ENCODE results near the gene LANCL2.
A peak's percentile ranks its signal among the peaks of the same experiment; 100 is the strongest.

LANCL2 gene

DNA sequence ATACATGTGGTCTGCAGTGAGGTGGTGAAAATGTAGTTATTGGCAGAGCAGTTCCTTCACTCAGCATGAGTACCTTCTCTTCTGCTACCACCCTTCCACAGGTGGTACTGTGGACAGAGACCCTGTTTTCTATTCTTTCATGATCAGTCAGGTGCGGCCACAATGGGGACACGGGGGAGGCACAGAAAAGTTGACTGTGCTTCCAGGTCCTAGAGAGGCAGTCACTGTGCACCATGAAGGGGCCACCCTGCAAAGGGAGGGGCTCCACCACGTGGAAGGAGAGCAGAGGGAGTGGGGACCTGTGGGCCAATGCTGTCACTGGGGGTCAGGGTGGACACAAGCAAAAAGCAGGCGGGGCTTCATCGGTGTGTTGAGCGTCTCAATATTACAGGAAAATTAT lies 3.6 kb upstream of the LANCL2 start:
- DNase-seq (ENCODE audit: low read depth, low spot score) = no peak

DNA sequence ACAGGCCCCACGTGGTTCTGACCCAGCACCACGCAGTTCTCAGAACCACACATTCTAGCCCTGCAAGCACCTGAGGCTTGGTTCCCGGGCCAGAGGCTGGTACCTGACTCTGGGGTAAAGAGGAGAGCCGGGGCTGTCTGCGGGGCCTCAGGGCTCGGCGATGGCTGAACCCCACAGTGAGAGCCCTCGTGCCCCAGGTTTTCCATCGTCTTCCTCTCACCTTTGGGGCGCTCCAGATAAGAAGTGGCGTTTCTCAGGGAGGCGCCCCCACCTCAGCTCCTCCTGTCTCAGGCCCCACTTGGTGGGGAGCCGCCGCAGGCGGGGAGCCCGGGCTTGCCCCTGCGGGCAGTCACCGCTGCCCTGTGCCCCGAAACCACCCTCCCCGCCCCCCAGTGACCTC lies 2.2 kb upstream of the LANCL2 start:
- no peak for DNase-seq (ENCODE audit: low read depth, low spot score)

DNA sequence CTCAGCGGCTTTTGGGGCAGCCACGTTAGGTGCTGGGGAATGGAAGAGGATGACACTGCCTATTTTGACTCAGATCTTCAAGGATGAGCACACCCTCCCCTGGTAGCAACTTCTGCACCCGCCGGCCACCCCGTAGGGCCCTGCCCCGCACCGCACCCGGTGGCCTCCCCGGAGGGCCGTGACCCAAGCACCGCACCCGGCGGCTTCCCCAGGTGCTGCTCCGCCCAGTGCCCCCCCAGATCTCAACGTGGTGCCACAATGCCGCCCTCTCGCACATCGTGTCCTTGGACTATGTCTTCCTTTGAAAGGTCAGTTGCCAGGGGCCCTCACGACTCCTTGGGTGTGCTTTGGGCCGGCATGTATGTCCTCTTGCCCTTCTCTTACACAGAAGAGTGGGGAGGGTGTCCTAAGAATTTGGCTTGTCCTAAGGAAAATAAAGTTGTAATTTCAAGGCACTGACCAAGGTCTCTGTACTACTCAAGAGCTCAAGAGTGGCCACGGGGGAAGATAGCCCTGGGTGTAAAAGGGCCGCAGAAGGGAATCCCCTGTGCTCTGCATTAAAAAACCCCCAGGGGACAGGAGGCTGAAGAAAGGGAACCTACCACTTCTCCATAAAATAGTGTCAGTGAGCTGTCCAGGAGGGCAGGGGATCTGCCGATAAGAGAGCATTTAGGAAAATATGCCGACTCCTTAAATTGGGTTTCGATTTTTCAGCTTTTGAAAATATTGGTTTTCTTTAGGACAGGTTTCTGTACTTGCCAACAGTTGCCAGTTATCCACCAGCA lies 1.6 kb upstream of the LANCL2 start:
- DNase-seq (ENCODE audit: low read depth, low spot score) = no peak

DNA sequence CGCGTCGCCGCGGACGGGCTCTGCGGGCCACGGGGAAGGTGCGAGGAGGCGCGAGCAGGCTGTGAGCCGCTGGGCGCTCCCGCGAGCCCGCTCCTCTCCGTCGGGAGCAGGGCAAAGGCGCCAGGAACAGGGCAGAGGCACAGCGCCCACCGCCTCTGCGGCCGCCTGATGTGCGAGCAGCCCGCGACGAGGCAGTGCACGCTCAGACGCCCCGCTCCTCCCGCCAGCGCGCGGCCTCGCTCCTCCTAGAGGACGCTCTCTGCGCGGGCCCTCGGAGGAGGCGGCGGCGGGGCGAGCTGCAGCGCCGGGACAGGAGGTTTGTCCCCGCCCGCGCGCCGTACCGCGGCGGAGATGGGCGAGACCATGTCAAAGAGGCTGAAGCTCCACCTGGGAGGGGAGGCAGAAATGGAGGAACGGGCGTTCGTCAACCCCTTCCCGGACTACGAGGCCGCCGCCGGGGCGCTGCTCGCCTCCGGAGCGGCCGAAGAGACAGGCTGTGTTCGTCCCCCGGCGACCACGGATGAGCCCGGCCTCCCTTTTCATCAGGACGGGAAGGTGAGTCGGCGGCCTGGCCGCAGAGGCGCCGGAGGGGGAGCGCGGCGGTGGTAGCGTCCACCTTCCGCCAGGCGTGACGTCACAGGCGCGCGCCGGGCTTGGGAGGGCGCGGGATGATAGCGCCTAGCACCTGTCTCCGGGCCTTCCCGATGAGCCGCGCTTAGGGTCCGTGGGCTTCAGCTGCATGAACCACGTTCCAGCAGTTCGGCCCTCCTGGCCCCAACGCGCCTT lies 731 bp downstream of the LANCL2 start:
- peak; percentile 99 for DNase-seq (ENCODE audit: low read depth, low spot score)

DNA sequence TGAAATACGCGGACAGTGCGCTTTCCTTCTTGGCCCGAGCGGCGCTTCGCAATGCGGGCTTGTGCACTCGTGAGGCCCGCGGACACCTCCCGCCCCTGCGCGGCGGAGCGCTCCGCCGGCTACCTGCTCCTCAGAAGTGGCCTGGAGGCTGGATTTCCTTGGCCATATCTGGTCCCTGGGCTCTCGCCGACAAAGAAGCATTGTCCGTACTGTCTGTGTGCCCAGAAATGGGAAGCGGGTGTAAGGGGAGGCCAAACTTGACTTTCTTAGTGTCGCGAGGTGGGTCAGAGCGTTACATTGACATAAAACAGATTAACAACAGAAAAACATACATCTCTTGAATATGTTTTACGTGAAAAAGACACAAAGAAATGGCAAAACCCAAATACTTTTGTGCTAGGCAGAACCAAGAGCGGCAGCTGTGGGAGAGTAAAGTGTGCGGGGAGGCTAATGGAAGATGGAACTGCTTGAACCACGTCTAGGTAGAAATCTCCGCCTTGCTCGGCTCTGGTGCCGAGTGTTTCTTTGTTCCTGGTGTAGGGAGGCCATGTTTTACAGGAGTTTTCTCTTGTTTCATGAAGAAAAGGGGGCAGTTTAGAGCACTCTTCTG lies 1.4 kb downstream of the LANCL2 start:
- DNase-seq (ENCODE audit: low read depth, low spot score) = peak; percentile 46

DNA sequence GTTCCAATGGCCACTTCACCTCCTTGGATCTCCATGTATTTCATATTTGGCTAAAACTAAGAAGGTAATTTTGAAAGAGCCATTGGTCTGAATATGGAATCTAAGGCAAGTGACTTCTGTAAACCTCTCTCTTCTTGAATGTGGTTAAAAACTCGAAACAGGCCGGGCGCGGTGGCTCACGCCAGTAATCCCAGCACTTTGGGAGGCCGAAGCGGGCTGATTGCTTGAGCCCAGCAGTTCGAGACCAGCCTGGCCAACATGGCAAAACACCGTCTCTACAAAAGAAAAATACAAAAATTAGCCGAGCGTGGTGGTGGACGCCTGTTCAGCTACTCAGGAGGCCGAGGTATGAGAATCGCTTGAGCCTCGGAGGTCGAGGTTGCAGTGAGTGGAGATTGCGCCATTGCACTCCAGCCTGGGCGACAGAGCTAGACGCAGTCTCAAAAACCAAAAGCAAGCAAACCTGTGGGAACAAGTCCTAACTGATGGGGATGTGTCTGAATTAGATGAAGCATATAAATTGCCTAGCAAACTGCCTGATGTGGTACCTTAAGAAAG lies 2.2 kb downstream of the LANCL2 start:
- DNase-seq (ENCODE audit: low read depth, low spot score) = no peak

DNA sequence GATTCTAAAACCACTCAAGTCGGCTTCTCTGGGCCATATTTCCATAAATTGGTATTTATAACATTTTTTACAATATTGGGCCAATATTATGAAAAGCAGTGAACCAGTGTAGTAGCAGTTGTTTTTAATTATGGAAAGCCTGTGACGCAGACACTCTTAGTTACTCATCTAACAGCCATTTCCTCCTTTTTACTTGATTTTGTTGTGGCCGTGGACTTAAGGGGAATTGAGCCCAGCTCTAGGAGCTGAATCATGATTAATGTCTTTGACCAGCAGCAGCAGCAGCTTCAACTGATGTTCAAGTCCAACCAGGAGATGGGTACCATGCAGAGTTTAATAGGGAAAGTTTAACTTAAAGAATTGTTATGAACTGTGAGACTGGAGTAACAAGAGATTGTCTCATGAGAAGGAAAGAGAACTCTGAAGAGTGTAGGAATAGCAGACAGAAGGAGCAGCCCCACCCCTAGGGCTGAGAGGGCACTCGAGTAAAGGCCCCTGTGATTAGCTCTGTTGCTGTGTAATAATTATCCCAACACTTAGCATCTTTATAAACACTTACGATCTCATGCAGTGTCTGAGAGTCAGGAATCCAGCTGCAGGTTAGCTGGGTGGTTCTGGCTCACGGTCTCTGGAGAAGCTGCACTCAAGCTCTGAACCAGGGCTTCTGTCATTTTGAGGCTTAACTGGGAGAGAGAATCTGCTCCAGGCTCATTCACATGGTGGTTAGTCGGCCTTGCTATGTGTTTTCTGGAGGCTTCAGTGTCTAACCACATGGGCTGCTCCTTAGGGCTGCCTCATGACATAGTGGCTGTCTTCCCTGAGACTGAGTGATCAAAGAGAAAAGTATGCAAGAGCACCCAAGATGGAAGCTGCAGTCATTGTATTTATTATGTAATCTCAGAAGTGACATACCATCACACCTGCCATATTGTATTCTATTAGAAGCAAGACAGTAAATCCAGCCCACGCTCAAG lies 4.6 kb downstream of the LANCL2 start:
- DNase-seq (ENCODE audit: low read depth, low spot score) = peak; percentile 69

DNA sequence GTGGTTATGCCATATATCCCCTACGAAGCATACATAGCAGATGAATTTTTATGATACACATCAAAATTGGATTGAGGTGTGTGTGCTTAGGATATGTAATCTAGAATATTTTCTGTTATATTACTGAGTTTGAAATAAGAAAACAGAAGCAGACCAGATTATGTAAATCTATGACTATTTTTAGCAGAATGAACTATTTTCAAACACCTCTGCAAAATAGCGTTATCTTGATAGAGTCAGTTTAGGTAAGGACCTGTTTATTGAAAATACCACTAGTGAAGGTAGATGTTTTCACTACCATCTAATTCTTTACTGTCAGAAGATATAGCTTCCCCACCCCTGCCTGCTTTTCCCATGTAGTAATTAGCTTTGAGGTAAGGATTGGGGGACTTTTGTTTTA lies 9.1 kb downstream of the LANCL2 start:
- no peak for DNase-seq (ENCODE audit: low read depth, low spot score)

DNA sequence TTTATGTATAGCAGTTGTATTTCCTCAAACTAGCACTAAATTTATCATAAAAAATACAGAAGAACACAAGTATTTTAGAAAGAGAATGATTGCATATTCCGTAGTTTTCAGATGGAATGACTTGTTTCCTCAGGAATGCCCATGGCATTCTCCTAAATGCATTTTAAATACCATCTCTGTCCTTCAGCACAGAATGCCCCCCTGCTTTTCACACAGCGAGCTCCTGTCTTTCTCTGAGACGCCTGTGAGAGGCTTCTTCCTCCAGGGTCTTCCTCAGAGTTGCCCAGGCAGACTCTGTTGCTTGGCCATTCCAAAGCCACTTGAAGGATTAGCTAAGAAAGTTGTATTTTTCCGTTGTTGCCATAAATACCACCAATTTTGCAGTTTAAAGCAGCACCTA lies 10.1 kb downstream of the LANCL2 start:
- no peak for DNase-seq (ENCODE audit: low read depth, low spot score)

DNA sequence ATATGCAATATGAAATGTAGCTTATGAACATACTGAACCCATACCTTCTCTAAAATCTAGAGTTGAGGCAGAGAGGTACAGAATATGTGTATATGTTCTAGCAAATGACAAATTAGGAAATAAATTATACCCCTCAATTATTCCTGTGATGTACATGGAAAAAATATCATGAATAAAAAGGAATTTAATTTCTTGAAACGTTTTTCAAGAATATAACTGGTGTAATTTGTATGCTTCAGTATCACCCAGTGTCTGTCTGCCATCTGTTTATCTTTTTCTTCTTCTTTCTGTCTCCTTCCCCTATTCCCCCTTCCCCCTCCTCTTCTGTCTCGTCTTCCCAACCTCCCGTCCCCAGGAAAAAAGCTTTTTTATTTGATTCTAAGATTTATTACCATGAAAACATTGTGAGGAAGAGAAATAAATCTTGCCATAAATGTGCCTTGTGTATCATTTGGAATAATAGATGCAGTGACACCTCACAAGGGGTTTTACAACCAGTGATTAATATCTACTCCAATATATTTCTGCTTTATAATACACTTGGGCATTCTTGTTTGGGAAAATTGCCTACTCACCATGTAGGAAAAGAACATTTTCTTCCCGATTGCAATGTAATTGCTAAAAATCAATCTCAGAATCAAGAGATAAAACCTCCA lies 12.2 kb downstream of the LANCL2 start:
- no peak for DNase-seq (ENCODE audit: low read depth, low spot score)

DNA sequence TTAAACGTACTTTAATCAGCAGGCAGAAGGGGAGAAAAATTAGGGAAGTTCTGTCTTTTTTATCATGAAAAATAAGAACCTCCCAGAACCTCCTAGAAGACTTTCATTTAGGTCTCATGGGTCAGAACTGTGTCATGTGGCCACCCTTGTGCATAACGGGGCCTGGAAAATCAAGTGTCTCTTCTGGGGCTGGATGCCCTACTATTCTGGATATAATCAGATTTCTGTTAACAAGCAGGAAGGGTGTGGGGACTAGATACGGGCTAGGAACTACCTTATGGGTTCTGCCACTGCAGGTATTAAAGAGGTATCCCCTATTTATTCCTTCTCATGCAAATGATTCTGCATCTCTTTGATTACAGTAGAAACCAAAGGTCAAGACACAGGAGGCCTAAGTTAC lies 14.1 kb downstream of the LANCL2 start:
- DNase-seq (ENCODE audit: low read depth, low spot score) = no peak

DNA sequence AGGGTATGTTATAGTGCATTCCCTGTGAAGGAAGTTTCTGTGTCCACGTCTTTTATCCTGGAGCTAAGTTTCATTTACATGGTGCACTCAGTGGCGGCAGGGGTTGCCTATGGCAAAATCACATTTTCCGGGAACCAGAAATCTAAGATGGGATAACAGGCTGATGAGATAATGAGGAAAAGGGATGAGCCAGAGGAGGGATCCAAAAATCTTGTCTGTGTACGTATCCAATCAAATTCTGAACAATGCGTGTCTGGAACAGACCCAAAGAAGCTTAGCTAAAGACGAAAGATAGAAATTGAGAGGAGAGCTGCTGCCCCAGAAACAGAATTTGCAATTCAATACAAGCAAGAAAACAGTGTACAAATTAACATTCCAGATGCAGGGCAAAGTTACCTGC lies 16.1 kb downstream of the LANCL2 start:
- DNase-seq (ENCODE audit: low read depth, low spot score) = no peak

DNA sequence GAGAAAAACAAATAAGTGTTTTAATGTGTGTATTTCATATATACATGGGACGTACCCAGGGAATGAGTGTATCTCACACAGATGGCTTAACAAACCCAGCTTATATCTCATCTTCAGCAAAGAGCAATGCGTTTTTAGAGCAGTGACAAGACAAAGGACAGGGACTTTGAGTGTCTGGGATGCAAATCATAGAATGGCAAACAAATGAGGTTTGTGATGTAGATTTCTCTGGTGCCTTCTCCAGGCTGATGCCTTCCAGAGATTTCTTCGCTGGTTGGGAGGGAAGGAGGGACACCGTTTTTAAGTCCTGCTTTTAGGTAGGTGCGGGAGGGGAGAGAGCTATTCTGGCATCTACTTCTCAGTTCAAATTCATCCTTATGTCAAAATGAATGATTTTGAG lies 16.6 kb downstream of the LANCL2 start:
- no peak for DNase-seq (ENCODE audit: low read depth, low spot score)

DNA sequence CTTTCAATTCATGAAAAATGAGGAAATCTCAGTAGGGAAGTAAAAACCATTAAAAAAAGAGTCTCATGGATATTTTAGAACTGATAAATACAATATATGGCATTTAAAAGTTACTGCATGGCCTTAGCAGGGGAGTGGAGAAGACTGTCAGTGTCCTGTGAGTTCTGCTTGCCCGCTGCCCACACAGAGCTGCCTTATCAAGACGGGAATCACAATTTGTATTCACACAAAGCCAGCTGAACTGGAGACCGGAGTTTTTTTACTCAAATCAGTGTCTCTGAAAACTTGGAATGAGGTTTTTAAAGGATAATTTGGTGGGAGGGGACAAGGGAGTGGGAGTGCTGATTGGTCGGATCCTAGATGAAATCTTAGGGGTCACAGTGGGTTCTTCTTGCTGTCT lies 17.1 kb downstream of the LANCL2 start:
- DNase-seq (ENCODE audit: low read depth, low spot score) = no peak

DNA sequence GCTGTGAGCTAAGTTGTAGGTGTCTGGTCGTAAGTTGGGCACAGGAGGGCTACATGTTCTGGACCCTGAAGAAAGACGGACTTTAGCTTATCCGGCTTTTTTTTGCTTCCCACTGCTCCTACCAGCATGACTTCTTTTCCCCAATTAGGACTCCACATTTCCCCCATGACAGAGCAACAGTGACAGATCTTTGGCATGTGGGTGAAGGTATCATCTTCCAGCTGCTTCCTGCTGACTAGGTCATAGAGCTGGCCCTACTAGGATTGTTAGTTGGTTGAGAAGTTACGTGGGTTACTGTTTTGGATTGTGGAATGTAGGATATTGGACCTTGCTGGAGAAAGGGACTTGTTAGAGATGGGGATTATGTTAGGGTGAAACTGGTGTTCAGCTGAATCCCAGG lies 21.4 kb downstream of the LANCL2 start:
- no peak for DNase-seq (ENCODE audit: low read depth, low spot score)

DNA sequence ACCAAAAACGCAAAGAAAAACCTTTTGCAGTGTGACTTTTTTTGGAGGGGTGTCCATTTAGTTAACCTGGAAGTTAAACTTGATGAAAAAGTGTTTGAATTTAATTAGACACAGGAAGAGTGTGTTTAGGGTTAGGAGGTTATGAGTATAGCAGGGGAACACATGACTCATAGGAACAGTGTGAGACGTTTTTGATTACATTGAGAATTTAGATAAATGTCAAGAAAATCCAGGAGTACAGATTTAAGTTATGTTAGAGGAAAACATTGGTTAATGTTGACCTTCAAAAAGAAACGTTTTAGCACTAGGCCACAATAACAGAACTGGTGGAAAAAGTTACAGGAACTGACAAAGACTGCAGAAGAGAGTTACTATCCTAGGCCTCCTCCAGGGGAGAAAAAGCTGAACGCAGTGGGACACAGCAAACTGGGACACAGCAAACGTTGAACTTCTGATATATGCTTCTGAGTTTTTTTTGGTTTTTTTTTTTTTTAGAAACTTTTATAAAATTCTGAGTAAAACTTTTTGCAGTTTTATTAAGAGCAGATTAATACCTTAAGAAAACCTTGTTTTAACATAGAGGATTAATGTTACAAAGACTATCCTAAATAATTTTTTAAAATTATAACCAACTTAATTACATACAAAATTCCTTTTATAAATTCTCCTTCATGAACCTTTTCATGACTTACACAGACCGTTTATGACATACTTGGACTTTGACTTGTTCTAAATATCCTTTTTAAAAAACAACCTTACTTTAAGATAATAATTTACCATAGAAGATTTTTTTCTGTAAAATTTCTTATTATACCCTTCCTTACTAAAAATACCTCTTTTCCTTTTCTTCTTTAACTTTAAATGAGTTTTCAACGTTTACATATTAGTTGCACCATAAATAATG lies 22.2 kb downstream of the LANCL2 start:
- DNase-seq (ENCODE audit: low read depth, low spot score) = no peak

DNA sequence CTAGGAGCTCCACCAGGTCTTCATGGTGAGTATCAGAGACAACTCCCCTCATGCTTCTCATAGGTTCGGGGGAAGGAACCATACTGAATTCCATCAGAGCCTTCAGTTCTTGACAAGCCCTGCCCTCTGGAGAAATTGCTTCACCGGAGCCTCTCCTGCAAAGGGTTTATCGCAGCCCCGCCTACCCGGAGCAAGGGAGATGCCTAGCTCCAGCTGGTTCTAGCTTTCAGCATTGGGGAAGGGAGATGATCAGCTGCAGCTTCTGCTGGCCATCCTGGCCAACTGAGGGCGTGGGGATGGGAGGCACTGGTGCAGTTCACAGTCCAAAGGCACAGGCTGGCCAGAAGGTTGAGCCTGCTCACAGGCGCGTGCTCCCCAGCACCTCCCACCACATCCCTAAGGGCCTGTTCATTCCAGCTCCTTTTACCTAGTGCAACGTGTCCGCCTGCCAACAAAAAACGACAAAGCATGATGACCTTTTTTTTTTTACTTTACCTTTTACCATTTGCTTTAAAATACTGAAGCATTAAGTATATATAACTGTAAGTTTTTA lies 31.2 kb downstream of the LANCL2 start:
- DNase-seq (ENCODE audit: low read depth, low spot score) = no peak

DNA sequence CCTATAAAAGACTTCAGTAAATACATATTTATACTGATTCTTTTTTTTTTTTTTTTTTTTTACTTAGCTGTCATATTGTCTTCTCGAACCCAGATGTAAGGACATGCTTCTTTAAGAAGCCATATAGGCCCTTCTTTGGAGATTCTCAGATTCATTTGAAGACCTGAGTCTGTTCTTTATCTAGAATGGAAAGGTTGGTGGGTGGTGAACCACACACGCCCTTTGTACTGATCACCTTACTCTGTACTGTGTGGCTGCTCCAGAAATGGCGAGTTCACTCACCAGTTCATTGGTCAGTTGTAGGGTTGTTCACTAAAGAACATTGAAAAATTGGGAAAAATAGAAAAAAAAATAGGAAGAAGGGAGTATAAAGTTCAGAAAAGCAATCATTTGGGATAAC lies 32.5 kb downstream of the LANCL2 start:
- DNase-seq (ENCODE audit: low read depth, low spot score) = no peak

DNA sequence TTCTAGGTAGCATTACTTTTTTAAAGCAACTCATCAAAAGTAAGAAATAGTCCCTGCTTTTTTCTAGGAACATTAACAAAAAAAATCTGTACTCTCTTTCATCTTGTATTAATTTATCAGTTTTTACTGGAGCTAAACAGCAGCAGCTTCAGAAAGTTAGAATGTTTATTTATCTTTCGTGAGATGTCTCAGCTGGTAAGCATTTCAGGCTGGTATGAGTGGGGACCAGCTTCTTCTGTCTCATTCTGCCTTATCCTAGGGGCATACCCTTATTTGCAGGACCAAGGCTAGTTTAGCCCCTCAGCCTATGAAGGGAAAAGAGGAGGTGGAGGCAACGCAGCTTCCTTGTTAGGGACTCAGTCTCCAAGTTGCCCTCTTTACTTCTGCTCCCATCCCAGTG lies 35.1 kb downstream of the LANCL2 start:
- no peak for DNase-seq (ENCODE audit: low read depth, low spot score)

All from astrocyte of the hippocampus (primary cell).